Heart left ventricle (tissue), 13 donors: ENCODE results near the gene SRPRB.

Experiments
- CTCF ChIP-seq, 12 donors: fragments of 200-600 bp; sonication (generic) in 4 of 12; IDR thresholded peaks; one replicate each; pipeline versions ENCODE4 v1.5.0 to v1.8.0; 2018 to 2022; ENCODE audit warnings: antibody characterized with exemption in 12 of 12, mild to moderate bottlenecking in 5 of 12
- POLR2A ChIP-seq, 2 donors: fragments of 450-650 bp; IDR thresholded peaks; one replicate each; pipeline ENCODE4 v1.6.1; 2017; ENCODE audit warnings: antibody characterized with exemption in 2 of 2, mild to moderate bottlenecking in 2 of 2, moderate library complexity in 2 of 2
- donor health status: ischemic (EF 13 %, LVEDD 7.1; RV severe dilation, severe dysfunction).
- donor health status: DM: no; HTN: yes; CAD: no.
- donor health status: DM: no; HTN: no; CAD: no.
- donor health status: ischemic (EF 25% LVEDD 6.9; RV normal size, moderate dysfunction).
- donor health status: ischemic (EF 25% LVEDD 5.7; RV mildly dilated, moderate dysfunction).
- donor health status: ischemic (EF 35%, LVEDD 5.7; RV mildly dilated, moderate dysfunction).
- donor health status: nonischemic (EF 11% LVEDD 7.7; RV severe dilation, severe dysfunction).
- donor health status: DM: yes; HTN: yes; CAD: no.
- donor health status: PGD.
- donor health status: ischemic (EF 29% LVEDD 5.4; RV normal size, mild dysfunction).
- donor health status: nonischemic (EF 23%, LVEDD 6.1; RV moderate dilation, normal function).

GRCh38 chr3:133840055-133840737 is 34.6 kb downstream of the SRPRB start:
- TF ChIP-seq POLR2A (IDR thresholded peaks at IDR 0.05) = no peak
- no peak for TF ChIP-seq CTCF (IDR thresholded peaks at IDR 0.05)
